GM18519 (cell line): ENCODE results near the gene OCIAD1.
"Not testable (repeated sequence)": the region's sequence is repeated elsewhere in the genome, so short reads cannot be mapped to it uniquely, and the experiment has no call there.

Experiments used
- ATAC-seq: cut with Tn5 transposase; IDR thresholded peaks from one replicate; pipeline ENCODE4 v1.9.1; 2021; ENCODE audit warnings: mild to moderate bottlenecking, moderate library complexity; ENCODE audit not compliant: unreplicated experiment, low FRiP score

The OCIAD1 gene

DNA sequence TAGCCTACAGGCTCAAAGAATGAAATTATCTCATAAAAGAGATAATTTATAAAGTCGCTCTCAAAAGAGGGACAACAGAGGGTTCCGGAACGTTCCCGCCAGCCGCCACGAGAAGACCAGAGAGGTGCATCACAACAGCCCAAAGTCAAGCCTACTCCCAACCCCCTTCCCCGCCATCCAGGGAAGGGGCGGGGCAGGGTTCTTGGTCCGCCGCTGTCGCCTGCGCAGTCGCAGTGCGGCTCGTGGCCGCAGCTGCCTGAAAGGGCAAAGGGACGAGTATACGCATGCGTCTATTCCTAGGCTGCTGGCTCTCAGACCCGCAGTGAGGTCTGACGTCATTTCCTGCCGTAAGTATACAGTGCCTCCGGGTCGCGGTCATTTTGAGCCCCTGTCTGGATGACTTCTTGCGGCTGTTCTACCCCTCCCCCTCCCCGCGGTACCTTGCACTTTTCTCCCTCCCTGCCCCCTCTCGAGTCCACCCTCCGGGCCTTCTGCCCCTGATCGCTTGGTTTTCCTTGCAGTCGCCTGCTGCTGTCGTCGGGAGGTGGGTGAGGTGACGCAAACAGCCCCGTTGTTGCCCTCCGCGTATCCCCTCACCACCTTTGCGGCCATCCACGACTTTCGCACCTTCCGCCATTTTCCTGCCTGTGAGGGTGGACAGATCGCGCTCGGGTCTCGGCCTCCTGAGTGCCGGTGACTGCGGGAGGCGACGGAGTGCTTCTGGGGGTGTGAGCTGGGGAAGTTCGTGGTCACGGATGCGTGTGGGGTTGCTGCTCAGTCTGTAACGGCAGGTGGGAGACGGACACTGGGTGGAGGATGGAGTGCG lies at the start of gene OCIAD1:
Gene OCIAD1, plus strand, starts transcription at position 383 of the 826 bp plus-strand sequence. CDS start 1,537 bp downstream, outside the sequence.
- peak; percentile 99 for ATAC-seq

GRCh38 chr4:48781968-48782367 lies 48.9 kb upstream of the OCIAD1 start:
- no peak for ATAC-seq

GRCh38 chr4:48785302-48785701 lies 45.6 kb upstream of the OCIAD1 start:
- ATAC-seq = no peak

GRCh38 chr4:48786549-48786948 lies 44.3 kb upstream of the OCIAD1 start:
- no peak for ATAC-seq

DNA sequence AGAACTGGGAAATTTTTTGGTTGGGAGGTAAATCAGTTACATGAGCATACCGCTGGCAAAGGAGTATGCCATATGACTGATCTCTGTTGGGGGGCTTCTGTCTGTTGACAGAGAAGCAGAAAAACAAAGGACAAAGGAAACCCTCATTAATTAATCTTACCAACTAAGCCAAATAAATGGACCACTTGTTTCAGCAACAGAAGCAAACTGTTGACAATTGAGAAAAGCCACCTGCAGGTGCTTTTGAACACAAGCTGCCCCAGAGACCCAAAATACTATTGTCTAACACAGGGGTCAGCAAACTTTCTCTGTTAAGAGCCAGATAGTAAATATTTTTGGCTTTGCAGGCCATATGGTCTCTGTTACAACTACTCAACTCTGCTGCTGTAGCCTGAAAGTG lies 43.8 kb upstream of the OCIAD1 start:
- no peak for ATAC-seq

DNA sequence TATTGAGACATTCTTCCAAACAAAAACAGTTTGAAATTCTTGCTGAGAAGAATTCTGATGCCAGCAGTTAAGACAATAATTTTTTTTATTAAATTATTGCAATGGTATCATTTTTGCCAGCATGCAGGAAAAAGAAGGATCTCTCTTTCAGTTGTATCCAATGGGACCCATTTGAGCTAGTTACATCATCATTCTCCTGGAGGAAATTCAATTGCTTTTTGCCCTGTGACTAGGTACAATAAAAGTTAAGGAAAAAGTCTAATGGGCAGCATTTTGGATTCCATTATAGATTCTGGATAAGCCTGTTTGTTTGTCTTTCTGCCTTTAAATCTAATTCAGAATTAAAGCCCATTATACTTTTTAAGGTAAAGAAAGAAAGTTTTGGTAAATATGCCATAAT lies 40.3 kb upstream of the OCIAD1 start:
- no peak for ATAC-seq

- ATAC-seq = no peak
These were observed 39.6 kb upstream of the OCIAD1 start for GRCh38 chr4:48791313-48791712.

- no peak for ATAC-seq
These were observed 38.4 kb upstream of the OCIAD1 start for GRCh38 chr4:48792348-48793006.

DNA sequence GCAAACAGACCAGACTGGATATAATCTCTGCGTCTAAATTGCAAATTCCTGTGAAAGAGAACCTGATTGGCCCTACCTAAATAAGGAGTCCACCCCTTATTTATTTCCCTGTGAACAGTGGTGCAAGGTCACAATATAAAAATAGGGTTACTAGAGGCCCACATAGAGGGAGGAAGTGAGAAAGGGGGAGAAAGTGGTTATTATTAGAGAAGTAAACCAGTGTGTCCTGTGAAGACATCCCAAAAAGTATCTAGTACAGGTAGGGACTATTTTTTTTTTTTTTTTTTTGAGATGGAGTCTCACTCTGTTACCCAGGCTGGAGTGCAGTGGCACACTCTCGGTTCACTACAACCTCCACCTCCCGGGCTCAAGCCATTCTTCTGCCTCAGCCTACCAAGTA lies 35.8 kb upstream of the OCIAD1 start:
- ATAC-seq = no peak

DNA sequence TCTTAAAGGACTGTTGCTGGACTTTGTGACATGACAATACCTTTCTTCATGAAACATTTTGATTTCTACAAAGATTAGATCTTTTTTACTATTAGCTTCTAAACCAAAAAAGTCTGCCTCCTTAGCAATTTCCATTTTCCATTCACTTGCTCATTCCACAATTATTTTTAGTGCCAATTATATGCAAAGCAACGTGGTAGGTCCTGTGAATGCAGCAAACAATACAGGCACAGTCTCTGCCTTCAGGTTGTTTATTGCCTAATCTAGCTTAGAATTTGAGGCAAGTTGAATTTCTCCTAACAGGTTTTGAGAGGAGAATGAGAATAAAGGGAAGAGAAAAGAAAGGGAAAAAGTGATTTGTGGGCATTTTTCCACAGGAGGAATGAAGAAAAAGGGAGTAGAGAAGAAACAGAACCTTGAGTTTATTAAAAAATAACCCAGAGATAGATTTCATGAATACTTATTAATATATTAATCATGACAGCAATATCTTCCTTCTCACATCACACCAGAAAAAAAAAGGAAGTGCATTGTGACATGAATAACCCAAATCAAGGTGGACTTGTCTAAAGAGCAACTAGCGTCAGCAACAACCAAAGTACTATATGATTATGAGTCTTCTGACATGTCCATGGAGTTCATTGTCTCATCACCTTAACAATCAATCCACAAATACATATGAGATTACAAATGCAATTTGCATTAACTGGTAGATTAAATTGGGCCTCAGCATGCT lies 34.5 kb upstream of the OCIAD1 start:
- ATAC-seq = no peak

DNA sequence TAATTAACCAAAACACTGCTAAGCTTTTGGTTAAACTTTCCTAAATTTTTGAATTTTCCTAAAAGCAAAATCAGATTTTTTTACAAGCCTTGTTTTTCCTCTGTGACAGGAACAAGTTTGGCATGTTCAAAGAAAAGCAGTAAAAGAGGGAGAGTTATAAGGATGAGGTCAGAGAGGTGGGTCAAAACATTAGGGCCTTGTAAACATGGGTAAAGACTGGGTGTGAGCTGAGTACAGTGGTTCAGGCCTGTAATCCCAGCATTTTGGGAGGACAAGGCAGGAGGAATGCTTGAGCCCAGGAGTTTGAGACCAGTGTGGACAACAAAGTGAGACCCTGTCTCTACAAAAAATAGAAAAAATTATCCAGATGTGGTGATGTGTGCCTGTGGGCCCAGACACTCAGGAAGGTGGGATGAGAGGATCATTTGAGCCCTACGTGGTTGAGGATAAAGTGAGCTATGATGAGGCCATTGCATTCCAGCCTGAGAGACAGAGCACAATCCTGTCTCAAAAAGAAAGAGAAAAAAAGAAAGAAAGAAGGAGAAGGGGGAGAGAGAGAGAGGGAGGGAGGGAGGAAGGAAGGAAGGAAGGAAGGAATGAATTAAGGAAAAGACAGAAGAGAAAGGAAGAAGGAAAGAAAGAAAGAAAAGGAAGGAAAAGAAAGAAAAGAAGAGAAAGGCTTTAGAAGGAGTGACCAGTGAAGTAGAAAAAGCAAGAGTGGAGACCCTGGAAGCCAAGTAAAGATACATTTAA lies 33.8 kb upstream of the OCIAD1 start:
- no peak for ATAC-seq

DNA sequence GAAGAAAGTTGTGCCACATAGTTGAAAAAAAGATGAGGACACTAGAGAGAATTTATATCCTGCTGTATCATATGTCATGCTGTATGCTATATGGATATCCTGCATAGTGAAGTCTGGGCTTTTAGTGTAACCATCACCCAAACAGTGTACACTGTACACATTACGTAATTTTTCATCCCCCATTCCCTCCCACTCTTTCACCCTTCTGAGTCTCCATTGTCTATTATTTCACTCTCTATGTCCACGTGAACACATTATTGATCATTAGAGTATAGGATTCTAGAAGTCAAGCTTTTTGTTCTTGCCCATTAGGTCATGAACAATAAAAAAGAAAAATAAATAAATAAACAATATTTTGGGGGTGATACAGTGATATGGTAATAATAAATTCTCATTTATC lies 32.8 kb upstream of the OCIAD1 start:
- no peak for ATAC-seq

DNA sequence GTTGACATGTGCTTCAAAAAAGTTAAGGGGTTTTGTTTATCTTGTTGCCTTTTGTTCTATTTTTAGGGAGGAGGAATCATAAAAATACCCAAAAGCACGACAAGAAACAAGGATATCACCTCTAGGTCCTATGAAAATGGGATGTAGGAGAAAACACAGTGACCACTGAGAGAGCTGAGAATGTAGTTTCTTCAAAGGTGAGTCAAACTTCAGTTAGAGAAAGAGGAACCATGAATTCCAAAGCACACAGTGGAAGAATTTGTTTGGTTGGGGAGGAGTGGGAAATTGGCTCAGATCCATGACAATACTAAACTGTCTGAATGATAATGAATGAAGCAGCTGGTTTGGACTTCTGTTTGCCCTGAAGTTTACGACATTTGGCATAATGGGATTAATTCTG lies 31.7 kb upstream of the OCIAD1 start:
- ATAC-seq = no peak

DNA sequence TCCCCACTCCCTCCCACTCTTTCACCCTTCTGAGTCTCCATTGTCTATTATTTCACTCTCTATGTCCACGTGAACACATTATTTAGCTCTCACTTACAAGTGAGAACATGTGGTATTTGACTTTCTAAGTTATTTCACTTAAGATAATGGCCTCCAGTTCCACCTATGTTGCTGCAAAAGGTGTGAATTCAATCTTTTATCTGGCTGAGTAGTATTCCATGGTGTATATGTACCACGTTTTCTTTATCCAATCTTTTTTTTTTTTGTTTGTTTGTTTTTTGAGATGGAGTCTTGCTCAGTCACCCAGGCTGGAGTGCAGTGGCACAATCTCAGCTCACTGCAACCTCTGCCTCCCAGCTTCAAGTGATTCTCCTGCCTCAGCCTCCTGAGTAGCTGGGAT lies 30.7 kb upstream of the OCIAD1 start:
- not testable (repeated sequence) for ATAC-seq

- no peak for ATAC-seq
These were observed 29.7 kb upstream of the OCIAD1 start for GRCh38 chr4:48801016-48801715.

DNA sequence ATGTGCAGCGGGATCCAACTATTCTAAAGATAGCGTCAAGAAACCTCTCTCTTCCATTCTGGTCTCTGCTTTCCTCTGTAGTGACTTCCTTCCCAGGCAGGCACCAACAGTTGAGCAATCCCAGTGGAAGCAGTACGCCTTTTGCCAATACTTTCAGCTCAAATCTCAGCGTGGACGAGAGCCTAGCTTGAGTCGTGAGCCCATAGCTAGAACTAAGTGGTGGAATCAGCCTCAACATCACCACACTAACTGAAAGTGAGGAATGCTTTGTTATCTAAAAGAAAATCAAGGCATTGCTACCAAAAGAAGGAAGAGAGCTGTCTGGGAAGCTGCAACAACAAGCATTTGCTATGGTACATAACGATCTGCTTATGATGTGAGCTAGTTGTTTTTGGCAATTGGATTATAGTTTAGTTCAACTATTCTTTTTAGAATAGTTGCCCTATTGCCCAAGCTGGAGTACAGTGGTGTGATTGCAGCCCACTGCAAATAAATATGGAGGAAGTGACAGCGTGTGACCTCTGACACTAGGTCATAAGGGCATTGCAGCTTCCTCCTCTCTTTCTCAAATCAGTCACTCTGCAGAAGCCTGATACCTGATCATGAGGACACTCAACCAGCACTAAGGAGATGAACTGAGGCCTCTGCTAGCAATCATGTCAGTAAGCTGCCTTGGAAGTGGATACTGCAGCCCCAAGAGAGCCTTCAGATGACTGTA lies 26.1 kb upstream of the OCIAD1 start:
- no peak for ATAC-seq

DNA sequence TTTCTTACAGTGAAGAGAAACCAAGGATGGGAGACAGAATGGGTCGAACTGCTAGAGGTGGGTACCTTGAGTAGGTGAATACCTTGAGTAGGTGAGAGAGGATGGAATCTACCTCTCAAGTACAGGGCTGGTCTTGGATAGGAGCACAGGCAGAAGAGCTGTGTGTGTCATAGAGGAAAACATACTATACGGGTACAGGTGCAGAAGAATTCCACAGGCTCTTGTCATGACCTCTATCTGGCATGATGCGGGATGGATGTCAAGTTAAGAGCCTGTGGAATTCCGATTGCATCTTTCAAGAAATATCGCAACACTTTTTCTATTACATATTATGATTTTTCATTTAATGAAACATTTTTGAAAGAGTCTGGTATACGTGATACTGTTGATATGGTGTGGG lies 18.0 kb upstream of the OCIAD1 start:
- no peak for ATAC-seq

DNA sequence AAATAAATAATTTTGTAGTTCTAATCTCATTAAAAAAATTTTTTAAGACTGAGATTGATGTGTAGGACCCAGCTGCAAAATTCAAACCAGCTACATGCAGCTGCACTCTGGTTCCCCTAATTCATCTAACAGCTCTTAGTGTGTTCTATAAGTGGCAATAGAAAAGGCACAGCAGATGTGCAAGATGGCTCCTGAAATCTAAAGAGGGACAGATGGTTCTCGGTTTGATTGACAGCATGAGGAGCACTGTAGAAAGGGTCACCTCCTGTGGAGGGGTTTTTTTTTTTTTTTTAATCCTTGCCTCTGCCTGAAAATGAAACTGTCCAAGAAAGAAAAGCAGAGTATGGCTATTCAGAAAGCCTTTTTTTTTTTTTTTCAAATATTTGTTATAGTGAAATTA lies 16.9 kb upstream of the OCIAD1 start:
- ATAC-seq = peak; percentile 84

DNA sequence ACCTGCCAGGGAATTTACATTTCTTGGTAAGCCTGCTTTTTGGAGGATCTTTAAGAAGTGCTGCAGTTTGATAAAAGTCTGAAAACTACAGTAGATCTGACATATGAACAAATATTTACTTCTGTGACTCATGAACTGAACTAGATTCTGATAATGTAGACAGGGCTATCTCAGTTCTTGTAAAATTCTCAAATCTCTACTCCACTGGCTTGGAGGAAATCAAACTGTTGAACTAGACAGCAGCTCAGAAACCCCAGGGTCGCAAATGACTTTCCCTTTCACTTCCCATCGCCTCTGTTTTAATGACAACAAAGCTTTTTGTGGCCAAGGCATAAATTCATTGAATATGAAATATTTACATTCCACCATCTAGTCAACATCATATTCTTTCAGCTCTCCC lies 15.4 kb upstream of the OCIAD1 start:
- ATAC-seq = peak; percentile 40
